Stimulated activated CD8-positive, alpha-beta memory T cell treated with anti-CD3 and anti-CD28 coated beads, Interleukin-4, amount 100 ng/mL, for 48 hours (primary cell): ENCODE results near the gene AMOTL1.

Experiments used
- DNase-seq: peaks from one replicate; pipeline ENCODE4 v3.0.0-alpha.2; 2020

The AMOTL1 gene

GRCh38 chr11:94858012-94858705 lies 90.0 kb downstream of the AMOTL1 start:
- DNase-seq: no peak

GRCh38 chr11:94860333-94860732 lies 92.2 kb downstream of the AMOTL1 start:
- no peak for DNase-seq

GRCh38 chr11:94861306-94861845 lies 93.2 kb downstream of the AMOTL1 start:
- DNase-seq: no peak

- no peak for DNase-seq
These were observed 95.0 kb downstream of the AMOTL1 start for GRCh38 chr11:94862926-94863880.

- DNase-seq: no peak
These were observed 96.4 kb downstream of the AMOTL1 start for GRCh38 chr11:94864506-94865045.

GRCh38 chr11:94866231-94866822 lies 98.2 kb downstream of the AMOTL1 start:
- DNase-seq: no peak

GRCh38 chr11:94866936-94867795 lies 99.0 kb downstream of the AMOTL1 start:
- no peak for DNase-seq

GRCh38 chr11:94868468-94868867 lies 100.3 kb downstream of the AMOTL1 start:
- DNase-seq: no peak

GRCh38 chr11:94869186-94869585 lies 101.0 kb downstream of the AMOTL1 start:
- DNase-seq: no peak

GRCh38 chr11:94870422-94870821 lies 102.3 kb downstream of the AMOTL1 start:
- no peak for DNase-seq

- no peak for DNase-seq
These were observed 103.5 kb downstream of the AMOTL1 start for GRCh38 chr11:94871491-94872185.

GRCh38 chr11:94873916-94874540 lies 105.9 kb downstream of the AMOTL1 start:
- no peak for DNase-seq

GRCh38 chr11:94876222-94876621 lies 108.1 kb downstream of the AMOTL1 start:
- no peak for DNase-seq

- peak; percentile 78 for DNase-seq
These were observed 108.7 kb downstream of the AMOTL1 start for GRCh38 chr11:94876645-94877442.

GRCh38 chr11:94877443-94878200 lies 109.5 kb downstream of the AMOTL1 start:
- no peak for DNase-seq

GRCh38 chr11:94879006-94879405 lies 110.8 kb downstream of the AMOTL1 start:
- DNase-seq: no peak

GRCh38 chr11:94880216-94880615 lies 112.1 kb downstream of the AMOTL1 start:
- DNase-seq: no peak

- DNase-seq: no peak
These were observed 114.8 kb downstream of the AMOTL1 start for GRCh38 chr11:94882931-94883330.

- DNase-seq: no peak
These were observed 115.7 kb downstream of the AMOTL1 start for GRCh38 chr11:94883878-94884277.
